Duodenal mucosa (tissue), 2 donors: ENCODE data around the gene IQUB.

Experiments
- H3K27ac ChIP-seq: one replicate; pipeline ENCODE4 v1.7.0; 2013; ENCODE audit warnings: low read depth, low read length
- H3K27me3 ChIP-seq, 2 donors: one replicate each; pipeline ENCODE4 v1.7.0; 2013; ENCODE audit warnings: low read length in 2 of 2, control low read depth in 1 of 2; ENCODE audit not compliant: insufficient read depth in 2 of 2, control insufficient read depth in 1 of 2
- H3K36me3 ChIP-seq, 2 donors: one replicate each; pipeline ENCODE4 v1.7.0; 2013; ENCODE audit warnings: low read length in 2 of 2, control low read depth in 1 of 2; ENCODE audit not compliant: insufficient read depth in 2 of 2, control insufficient read depth in 1 of 2
- H3K4me1 ChIP-seq, 2 donors: one replicate each; pipeline ENCODE4 v1.7.0; 2013; ENCODE audit warnings: low read length in 2 of 2, control low read depth in 1 of 2; ENCODE audit not compliant: insufficient read depth in 2 of 2, control insufficient read depth in 1 of 2
- H3K4me3 ChIP-seq, 2 donors: one replicate each; pipeline ENCODE4 v1.7.0; 2013; ENCODE audit warnings: low read length in 2 of 2, low read depth in 1 of 2
- H3K9ac ChIP-seq, 2 donors: one replicate each; pipeline ENCODE4 v1.7.0; 2013; ENCODE audit warnings: low read length in 2 of 2, low read depth in 1 of 2
- H3K9me3 ChIP-seq, 2 donors: one replicate each; pipeline ENCODE4 v1.7.0; 2013; ENCODE audit warnings: low read length in 2 of 2, control low read depth in 1 of 2; ENCODE audit not compliant: control insufficient read depth in 1 of 2

The IQUB gene

DNA sequence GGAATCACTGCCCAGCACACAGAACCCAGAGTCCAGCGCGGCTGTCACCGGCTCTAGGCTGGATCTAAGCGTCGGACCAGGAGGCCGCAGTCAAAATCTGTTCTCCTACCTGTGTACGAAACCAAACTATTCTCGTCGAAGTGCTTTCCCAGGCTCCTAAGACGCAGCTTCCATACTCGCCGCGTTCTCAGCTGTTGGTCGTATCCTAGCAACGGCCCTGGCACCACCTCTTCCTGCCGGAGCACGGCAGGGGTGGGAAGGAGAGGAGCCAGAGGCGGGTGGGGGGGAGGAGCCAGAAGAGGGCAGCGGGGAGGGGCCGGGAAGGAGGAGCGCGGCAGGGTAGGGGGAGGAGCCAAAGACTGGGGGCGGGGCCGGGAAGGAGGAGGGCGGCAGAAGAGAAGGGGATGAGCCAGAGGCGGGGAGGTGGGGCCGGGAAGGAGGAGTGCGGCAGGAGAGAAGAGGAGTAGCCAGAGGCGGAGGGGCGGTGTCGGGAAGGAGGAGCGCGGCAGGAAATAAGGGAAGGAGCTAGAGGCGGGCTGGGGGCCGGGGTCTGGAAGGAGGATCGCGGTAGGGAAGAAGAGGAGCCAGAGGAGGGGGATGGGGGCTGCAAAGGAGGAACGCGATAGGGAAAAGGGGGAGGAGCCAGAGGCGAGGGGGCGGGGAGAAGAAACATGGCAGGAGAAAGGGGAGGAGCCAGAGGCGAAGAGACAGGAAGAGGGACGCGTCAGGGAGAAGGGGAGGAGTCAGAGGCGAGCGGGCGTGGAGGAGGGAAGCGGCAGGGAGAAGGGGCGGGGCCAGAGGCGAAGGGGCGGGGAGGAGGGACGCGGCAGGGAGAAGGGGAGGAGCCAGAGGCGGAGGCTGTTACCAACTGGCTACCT lies at the start of gene IQUB:
IQUB (minus strand) TSS at position 213 of the 878 bp plus-strand sequence. CDS start 22,255 bp downstream, outside the sequence.
- Histone ChIP-seq H3K4me1 (peaks cover 4 to 7% of the 10 kb centered on the region in 2 donors), H3K9ac (peak within 1 kb of the TSS; percentile 49 to 63), H3K36me3 (no peaks in the 10 kb centered on the region), H3K4me3 (peak within 1 kb of the TSS; percentile 74 to 81), H3K9me3 (no peaks in the 10 kb centered on the region), H3K27me3 (peaks cover 10 to 14% of the 10 kb centered on the region in 2 donors), H3K27ac (peak within 1 kb of the TSS; percentile 83)

DNA sequence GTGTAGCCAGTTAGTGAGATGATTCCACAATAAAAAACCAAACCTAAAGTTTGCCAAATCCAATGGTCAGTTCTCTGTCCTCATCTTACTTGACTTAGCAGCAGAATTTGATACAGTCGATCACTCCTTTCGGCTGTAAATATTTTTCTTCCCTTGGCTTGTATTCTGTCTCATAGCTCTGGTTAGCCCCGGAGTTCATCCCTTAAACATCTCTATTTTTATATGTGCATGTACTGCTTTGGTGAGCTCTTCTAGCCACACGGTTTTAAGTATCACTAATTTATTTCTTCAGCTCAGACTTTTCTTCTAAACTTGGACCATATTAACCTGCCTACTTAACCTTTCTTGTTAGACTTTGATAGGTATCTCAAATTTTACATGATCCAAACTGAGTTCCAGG lies 49.4 kb upstream of the IQUB start:
- no peak overlapping the region for H3K9ac ChIP-seq
- H3K4me1 ChIP-seq, result no peaks in the 10 kb centered on the region
- H3K27me3 ChIP-seq, result peaks cover 0 to 8% of the 10 kb centered on the region in 2 donors
- no peaks in the 10 kb centered on the region for H3K36me3 ChIP-seq
- H3K9me3 ChIP-seq, result no peaks in the 10 kb centered on the region
- H3K4me3 ChIP-seq, result no peak overlapping the region
- no peak overlapping the region for H3K27ac ChIP-seq

DNA sequence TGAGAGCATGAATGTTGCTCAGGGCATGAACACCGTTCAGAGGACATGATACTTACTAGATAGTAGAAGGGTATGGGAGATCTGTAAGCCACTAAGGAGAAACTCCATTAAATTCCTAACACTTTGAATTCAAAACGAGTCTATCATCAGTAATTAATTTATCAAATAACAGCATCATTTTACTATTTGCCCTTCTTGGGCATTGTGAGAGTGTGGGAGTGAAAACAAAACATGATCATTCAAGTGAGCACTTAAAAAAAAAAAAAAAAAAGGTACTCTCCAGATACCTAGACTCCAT lies 46.7 kb upstream of the IQUB start:
- Histone ChIP-seq H3K9ac (no peak overlapping the region), H3K27me3 (peaks cover 0 to 8% of the 10 kb centered on the region in 2 donors), H3K9me3 (no peaks in the 10 kb centered on the region), H3K27ac (no peak overlapping the region), H3K4me3 (no peak overlapping the region), H3K4me1 (no peaks in the 10 kb centered on the region), H3K36me3 (no peaks in the 10 kb centered on the region)

DNA sequence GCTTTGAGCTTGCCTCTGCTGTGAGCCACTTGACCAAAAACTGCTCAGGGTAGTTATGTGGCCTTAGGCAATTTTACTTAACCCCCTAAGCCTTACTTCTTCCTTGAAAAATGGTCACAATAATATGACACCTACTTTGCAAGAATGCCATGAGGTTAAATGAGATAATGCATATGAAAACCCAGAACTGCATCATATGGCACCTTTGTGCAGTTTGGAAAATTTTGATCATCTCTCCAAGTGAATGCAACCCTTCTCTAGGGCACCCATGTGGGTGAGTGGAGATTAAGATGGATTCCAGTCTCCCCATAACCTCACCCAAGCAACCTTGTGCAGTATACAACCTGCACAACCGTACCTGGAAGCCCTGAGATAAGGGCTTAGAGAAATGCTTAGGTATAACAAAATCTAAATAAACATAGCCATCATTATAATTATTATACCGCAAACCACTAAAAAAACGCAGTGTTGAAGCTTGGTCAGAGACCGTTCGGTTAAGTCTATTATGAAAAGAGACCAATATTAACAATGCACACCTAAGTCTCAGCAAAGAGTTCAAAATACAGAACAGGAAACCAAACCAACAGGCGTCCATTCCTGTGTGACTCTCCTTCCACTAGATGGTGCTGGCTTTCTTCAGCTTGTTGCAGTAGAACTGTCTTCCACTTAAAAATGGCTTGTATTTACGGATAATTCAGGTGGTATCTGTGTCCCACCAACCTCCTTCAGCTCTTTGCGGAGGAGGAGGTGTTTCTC lies 46.2 kb upstream of the IQUB start:
- Histone ChIP-seq H3K9me3 (no peaks in the 10 kb centered on the region), H3K4me3 (no peak overlapping the region), H3K27ac (no peak overlapping the region), H3K9ac (no peak overlapping the region), H3K4me1 (no peaks in the 10 kb centered on the region), H3K27me3 (peaks cover 0 to 8% of the 10 kb centered on the region in 2 donors), H3K36me3 (no peaks in the 10 kb centered on the region)

DNA sequence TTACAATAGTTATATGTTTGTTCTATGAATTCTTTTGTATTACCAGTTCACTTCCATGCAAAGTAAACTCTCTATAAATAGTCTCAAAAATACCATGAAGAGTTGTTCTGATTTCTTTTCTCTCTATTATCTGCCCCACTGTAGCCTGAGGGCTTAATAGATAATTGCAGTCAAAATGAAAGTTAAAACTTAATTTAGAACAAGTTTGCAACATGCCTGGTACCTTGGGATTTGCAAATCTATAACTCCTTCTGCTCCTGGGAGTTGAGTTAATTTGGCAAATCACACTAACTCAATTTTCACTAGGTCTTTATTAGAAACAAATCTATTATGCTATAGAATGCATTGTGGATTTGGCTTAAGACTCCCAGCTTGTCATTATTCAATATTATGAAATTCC lies 45.0 kb upstream of the IQUB start:
- Histone ChIP-seq H3K36me3 (no peaks in the 10 kb centered on the region), H3K9me3 (no peaks in the 10 kb centered on the region), H3K9ac (no peak overlapping the region), H3K27ac (no peak overlapping the region), H3K4me3 (no peak overlapping the region), H3K27me3 (peaks cover 0 to 8% of the 10 kb centered on the region in 2 donors), H3K4me1 (no peaks in the 10 kb centered on the region)

DNA sequence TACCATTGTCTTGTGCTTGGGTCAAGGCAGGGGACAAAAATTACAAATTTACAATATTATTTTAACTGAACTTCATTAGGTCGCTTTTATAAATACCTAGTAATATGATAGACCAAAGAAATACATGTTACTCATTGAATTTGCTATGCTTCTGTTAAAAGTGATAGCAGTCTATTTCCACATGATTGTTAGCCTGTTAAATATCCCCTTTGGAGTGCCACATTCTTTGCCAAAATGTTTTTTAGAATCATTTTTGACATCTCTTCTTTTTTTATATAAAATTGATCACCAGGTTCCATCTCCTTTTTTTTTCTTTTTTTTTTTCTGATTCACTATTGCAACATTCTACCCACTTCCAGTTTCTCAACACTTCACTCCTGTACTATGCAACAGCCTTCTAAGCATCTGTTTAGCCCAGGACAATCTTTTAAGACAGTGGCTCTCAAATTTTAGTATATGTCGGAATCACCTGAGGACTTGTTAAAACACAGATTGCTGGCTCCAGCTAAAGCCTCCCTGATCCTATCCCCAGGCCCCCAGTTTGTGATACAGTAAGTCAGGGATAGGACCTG lies 39.6 kb upstream of the IQUB start:
- H3K4me1 ChIP-seq, result no peaks in the 10 kb centered on the region
- no peak overlapping the region for H3K9ac ChIP-seq
- H3K27ac ChIP-seq, result no peak overlapping the region
- H3K4me3 ChIP-seq, result no peak overlapping the region
- H3K27me3 ChIP-seq, result no peaks in the 10 kb centered on the region
- H3K9me3 ChIP-seq, result no peaks in the 10 kb centered on the region
- H3K36me3 ChIP-seq, result no peaks in the 10 kb centered on the region

DNA sequence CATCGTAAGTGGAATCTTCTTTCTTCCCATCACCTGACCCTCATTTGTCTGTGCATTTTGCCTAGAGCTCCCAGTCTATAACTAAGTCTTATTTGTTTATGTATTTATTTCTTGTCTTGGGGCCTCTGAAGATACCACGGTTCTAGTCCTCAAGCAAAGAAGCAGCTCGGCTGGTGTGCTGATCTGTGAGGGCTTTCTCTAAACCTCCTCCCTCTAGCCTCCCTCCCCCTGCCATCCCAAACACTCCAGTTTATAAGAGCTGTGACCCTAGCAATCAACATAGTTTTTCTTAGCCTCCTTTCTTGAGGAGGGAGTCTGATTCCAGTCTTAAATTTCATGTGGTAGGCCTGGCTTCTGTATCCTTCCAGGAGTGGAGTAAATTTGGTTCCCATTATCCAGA lies 38.9 kb upstream of the IQUB start:
- Histone ChIP-seq H3K9me3 (no peaks in the 10 kb centered on the region), H3K9ac (no peak overlapping the region), H3K4me1 (no peaks in the 10 kb centered on the region), H3K4me3 (no peak overlapping the region), H3K27me3 (no peaks in the 10 kb centered on the region), H3K27ac (no peak overlapping the region), H3K36me3 (no peaks in the 10 kb centered on the region)

DNA sequence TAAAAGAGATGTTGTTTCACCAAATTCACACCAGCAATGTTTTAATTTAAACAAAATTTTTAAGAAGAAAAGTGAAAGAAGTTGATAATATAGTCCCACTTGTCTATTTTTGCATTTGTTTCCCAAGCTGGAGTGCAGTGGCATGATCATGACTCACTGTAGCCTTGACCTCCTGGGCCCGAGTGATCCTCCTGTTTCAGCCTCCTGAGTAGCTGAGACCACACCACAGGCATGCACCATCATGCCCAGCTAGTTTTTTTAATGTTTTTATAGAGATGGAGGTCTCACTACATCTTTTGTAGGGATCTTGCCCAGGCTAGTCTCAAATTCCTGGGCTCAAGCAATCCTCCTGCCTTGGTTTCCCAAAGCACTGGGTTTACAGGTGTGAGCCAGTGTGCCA lies 37.3 kb upstream of the IQUB start:
- Histone ChIP-seq H3K4me1 (no peaks in the 10 kb centered on the region), H3K4me3 (no peak overlapping the region), H3K27me3 (no peaks in the 10 kb centered on the region), H3K36me3 (no peaks in the 10 kb centered on the region), H3K9me3 (no peaks in the 10 kb centered on the region), H3K9ac (no peak overlapping the region), H3K27ac (no peak overlapping the region)

DNA sequence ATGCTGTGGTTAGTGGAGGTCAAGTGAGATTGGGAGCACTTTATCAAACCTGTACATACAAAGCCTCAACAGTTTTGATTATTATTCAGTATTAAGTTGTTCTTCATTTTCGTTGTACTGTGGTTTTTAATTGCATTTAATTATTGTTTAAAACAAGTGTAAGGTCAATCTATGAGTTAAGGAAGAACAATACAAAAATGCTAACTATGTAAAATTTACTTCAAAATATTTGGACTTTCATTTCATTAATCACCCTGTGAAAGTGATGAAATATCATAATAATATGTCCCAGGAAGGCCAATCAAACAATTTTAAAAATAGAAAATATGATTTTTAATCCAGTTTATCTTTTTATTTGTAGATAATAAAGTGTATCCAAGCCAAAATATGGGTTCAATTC lies 36.8 kb upstream of the IQUB start:
- Histone ChIP-seq H3K4me3 (no peak overlapping the region), H3K4me1 (no peaks in the 10 kb centered on the region), H3K27ac (no peak overlapping the region), H3K9me3 (no peaks in the 10 kb centered on the region), H3K36me3 (no peaks in the 10 kb centered on the region), H3K27me3 (no peaks in the 10 kb centered on the region), H3K9ac (no peak overlapping the region)
